ENCODE measurements around the gene DENND1A.

GRCh38 chr9:123975871-123976270 lies 45.9 kb upstream of the DENND1A start:
- TF ChIP-seq MAX (IDR thresholded peaks at IDR 0.05) (no peak), MAFK (IDR thresholded peaks at IDR 0.05; ENCODE audit: partially characterized antibody) (no peak), RARB (CRISPR knock-in tag; IDR thresholded peaks at IDR 0.05) (no peak), EHMT2 (IDR thresholded peaks at IDR 0.05; ENCODE audit: low read depth) (no peak), NR3C1 (IDR thresholded peaks at IDR 0.05) (no peak), CEBPB (IDR thresholded peaks at IDR 0.05) (no peak), POLR2A (IDR thresholded peaks at IDR 0.05; ENCODE audit: low read length) (no peak), CTCF (IDR thresholded peaks at IDR 0.05) (no peak), BHLHE40 (IDR thresholded peaks at IDR 0.05; ENCODE audit: low read depth, low read length) (no peak), RFX5 (IDR thresholded peaks at IDR 0.05) (no peak), REST (IDR thresholded peaks at IDR 0.05) (no peak), POLR2AphosphoS2 (conservative IDR thresholded peaks at IDR 0.05; ENCODE audit: low read length) (no peak), EP300 (IDR thresholded peaks at IDR 0.05) (no peak)
